ENCODE measurements around the gene MALT1.

The MALT1 gene

DNA sequence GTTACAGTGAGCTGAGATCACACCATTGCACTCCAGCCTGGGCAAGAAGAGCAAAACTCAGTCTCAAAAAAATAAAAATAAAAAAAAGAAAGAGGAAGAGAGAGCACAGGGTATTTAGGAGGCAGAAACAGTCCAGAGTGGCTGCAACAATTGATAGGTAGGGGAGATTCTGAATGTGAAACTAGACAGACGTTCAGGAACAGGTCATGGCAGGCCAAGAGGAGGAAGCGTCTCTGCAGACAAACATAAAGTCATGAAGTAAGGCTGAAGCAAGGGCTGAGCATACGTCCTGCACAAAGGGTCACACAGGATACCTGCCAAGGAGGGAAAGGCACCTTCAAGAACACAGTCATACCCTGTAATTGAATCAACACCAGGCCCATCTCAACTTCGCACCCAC, 129.3 kb downstream of the MALT1 start:
- H3K4me3 ChIP-seq (replicated peaks in 1 of 2; ENCODE audit: low read depth in 2 of 2, low read length in 2 of 2) = no peak overlapping the region
- TF ChIP-seq, protein P1, sequence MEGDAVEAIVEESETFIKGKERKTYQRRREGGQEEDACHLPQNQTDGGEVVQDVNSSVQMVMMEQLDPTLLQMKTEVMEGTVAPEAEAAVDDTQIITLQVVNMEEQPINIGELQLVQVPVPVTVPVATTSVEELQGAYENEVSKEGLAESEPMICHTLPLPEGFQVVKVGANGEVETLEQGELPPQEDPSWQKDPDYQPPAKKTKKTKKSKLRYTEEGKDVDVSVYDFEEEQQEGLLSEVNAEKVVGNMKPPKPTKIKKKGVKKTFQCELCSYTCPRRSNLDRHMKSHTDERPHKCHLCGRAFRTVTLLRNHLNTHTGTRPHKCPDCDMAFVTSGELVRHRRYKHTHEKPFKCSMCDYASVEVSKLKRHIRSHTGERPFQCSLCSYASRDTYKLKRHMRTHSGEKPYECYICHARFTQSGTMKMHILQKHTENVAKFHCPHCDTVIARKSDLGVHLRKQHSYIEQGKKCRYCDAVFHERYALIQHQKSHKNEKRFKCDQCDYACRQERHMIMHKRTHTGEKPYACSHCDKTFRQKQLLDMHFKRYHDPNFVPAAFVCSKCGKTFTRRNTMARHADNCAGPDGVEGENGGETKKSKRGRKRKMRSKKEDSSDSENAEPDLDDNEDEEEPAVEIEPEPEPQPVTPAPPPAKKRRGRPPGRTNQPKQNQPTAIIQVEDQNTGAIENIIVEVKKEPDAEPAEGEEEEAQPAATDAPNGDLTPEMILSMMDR (IDR thresholded peaks at IDR 0.05; ENCODE audit: low read depth, low read length) = no peak
- DNase-seq (ENCODE audit: low read depth in 2 of 2) = no peak

DNA sequence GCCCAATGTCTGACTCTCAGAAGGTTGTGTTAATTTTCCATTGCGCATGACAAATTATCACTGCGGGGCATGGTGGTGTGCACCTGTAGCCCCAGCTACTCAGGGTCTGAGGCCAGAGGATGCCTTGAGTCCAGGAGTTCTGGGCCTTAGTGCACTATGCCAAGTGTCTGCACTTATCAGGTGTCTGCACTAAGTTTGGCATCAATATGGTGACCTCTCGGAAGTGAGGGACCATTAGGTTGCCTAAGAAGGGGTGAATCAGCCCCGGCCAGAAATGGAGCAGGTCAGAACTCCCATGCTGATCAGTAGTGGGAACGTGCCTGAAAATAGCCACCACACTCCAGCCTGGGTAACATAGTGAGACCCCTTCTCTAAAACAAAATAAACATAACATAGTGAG, 131.7 kb downstream of the MALT1 start:
- H3K4me3 ChIP-seq (replicated peaks in 1 of 2; ENCODE audit: low read depth in 2 of 2, low read length in 2 of 2) = no peak overlapping the region
- TF ChIP-seq, protein P1 (IDR thresholded peaks at IDR 0.05; ENCODE audit: low read depth, low read length) = no peak
- DNase-seq (ENCODE audit: low read depth in 2 of 2) = no peak

DNA sequence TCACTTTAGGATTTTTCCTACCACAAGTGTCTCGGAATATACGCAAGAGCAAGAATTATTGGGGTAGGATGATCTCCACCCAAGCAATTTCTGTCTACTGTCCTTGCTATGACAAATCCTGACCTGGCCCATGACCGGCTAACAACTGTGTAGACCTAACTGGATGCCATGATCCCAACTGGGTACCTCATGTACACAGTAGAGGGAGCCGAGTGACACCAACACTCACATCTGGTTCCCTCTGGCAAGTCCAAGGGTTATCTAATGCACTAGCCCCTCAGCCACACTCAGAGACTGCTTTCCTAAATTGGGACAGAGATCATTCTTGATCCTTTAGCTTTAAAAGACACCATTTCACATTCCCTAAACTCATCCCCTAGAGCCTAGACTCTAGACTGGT, 132.7 kb downstream of the MALT1 start:
- TF ChIP-seq, protein P1 (IDR thresholded peaks at IDR 0.05; ENCODE audit: low read depth, low read length) = no peak
- DNase-seq (ENCODE audit: low read depth in 2 of 2) = no peak
- no peak overlapping the region for H3K4me3 ChIP-seq (replicated peaks in 1 of 2; ENCODE audit: low read depth in 2 of 2, low read length in 2 of 2)

Data from cardiac fibroblast (primary cell).